OCI-M2 (cell line): ENCODE data around the gene FAM20C.
"Not testable (repeated sequence)": the region's sequence is repeated elsewhere in the genome, so short reads cannot be mapped to it uniquely, and the experiment has no call there.

Source experiments
- DNase-seq: peaks from one replicate; lab custom pipeline; 2025; ENCODE audit not compliant: unreplicated experiment; lab: John Stamatoyannopoulos, UW

The FAM20C gene

DNA sequence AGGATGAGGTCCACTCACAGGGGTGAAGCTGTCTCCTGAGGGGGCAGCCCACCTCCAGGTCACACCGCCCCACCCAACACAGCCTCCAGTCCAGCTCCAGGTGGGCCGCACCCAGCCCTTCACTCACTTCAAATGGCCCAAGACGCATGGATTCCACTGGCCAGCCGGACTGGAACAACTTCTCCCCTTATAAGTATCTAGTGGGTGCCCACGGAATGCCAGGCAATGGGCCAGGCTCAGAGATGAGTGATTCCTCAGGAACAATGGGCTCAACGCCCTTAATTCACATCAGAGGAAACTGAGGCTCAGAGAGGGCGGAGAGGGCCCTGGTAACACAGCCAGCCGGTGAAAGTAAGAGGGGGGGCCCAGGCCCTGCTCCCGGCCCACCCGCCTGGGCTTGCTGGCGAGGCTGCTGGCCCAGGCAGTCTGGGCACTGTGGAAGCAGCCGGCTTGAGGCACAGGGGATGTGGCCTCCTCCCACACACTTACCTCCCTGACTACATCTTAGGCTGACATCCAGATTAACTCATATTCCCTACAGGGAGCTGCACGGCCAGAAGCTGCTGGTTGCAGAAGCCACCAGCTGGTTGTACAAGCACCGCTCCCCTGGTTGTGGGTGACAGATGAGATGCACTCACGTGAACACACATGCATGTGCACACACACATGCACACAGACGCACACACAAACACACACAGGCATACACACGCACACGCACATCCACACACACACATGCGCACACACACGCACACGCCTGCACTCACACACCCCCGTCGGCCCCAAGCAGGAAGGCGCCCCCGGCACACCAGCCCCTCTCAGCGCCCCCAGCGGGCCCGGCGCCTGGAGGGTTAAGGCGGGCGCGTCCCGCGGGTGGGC lies 1.0 kb upstream of the FAM20C start:
- no peak for DNase-seq

DNA sequence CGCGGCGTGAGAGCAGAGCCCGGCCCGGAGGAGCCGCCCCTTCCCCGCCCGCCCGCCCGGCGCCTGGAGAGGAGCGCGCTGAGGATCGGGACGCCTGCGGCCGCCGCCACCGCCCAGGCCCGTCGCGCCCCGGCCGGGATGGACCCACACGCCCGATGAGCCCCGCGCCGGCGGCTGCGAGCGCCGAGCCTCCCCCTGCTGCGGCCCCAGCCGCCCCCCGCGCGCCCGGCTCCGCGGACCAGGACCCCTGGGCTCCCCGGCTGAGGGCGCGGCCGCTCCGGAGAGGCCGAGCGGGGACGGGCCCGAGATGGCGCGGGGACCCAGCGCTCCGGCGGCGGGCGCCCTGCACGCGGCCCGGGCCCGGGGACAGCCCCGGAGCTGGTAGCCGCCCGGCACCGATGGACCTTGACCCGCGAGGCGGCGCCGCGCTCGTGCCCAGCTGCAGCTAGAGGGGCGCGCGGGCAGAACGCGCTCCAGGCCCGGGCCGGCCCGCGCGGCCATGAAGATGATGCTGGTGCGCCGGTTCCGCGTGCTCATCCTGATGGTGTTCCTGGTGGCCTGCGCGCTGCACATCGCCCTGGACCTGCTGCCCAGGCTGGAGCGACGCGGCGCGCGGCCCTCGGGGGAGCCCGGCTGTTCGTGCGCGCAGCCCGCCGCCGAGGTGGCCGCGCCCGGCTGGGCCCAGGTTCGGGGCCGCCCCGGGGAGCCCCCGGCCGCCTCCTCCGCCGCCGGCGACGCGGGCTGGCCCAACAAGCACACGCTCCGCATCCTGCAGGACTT lies 520 bp downstream of the FAM20C start:
- no peak for DNase-seq

DNA sequence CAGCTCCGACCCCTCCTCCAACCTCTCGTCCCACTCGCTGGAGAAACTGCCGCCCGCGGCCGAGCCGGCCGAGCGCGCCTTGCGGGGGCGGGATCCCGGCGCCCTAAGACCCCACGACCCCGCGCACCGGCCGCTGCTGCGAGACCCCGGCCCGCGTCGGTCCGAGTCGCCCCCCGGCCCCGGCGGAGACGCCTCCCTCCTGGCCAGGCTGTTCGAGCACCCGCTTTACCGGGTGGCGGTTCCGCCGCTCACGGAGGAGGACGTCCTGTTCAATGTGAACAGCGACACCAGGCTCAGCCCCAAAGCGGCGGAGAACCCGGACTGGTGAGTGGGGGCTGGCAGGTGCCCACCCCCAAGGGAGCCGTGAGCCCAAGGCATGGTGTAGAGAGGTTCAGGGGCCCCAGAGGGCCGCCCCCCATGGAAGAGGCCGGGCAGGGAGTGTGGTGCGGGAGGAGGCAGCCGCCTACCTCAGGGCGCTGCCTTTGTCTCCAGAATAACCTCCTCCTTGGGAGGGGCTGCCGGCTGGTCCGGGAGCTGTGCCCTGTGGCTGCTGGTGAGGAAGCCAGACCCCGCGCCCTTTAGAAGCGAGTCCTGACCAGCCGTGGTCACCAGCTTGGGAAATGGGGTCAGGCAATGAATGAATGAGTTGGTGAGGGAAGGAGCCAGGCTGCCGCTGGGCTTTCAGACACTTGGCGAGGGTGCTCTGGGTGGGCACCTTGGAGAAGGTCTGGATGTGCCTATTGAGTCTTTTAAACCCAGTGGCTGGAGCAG lies 1.3 kb downstream of the FAM20C start:
- no peak for DNase-seq

DNA sequence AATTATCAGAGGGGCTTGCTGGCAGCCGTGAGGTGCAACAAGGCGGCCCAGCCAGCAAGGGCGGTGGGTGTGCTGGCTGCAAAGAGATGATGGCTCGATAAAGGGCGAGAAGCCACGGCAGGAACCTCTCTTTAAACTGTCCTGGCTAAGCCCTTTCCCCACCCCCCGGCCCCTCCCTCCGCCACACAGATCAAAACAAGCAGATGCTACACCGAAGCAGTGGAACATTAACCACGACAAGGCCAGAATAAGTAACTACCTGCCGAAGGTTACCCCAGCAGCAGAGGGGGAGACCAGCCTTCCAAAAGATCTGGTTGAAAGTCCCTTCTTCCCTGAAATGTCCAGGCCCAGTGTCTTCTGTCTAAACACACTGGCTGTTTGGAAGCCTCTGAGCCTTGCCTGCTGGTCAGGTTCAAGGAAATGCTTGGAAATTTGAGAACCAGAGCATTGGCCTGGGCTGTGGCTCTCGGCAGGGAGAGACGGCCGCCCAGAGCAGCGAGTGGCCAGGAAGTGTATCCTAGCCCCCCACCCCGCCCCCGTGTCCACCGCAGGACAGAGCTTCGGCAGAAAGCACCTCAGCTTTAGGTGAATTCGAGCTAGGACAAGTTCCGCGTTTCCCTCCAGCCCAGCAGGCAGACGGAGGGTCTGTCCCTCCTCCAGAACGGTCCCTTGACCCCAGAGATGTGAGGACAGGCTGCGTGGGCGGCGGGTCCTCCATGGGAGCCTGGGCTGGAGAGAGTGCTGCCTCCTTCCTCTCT lies 2.1 kb downstream of the FAM20C start:
- DNase-seq = no peak

DNA sequence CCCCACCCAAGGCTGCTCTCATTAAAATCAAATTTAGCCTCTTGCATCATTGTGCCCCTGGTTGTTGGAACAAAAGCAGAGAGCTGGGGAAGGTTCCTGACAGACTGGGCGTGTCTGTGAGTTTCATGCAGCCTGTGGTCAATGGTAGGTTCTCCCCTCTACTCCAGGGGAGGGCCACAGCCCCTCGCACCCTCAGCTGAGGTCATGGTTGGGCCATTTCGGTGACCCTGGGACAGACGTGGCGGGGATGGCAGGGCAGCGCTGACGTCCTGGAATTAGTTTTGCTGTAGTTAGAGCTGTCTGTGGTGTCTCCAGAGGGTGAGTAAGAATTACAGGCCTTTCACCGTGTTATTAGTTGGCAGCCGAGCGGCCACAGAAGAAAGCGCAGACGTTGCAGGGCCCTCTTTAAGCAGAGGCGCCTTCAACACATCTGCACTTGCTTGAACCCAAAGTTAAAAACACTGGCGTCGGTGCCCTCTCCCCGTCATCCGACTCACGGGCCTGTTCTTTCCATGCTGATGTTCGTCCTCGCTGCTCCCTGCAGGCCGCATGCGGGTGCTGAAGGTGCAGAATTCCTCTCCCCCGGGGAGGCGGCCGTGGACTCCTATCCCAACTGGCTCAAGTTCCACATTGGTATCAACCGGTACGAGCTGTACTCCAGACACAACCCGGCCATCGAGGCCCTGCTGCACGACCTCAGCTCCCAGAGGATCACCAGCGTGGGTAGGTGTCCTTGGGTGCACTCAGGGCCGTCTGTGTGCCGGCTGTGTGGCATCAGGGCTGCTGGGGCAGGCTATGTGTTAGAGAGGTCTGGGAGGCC lies 2.8 kb downstream of the FAM20C start:
- DNase-seq = no peak

DNA sequence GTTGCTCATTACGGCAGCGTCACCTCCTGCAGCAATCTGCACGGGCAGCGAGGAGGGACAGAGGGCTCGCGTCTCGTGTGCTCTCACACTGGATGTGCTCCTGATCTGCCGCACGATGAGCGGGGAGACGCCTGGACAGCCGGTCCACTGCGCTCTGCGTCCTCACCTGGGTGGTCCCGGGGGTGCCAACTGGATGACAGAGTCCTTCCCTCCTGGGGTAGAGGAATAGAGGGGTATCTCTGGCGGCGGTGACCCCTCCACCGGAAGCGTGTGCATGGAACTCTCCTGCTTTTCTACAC lies 3.4 kb downstream of the FAM20C start:
- no peak for DNase-seq

DNA sequence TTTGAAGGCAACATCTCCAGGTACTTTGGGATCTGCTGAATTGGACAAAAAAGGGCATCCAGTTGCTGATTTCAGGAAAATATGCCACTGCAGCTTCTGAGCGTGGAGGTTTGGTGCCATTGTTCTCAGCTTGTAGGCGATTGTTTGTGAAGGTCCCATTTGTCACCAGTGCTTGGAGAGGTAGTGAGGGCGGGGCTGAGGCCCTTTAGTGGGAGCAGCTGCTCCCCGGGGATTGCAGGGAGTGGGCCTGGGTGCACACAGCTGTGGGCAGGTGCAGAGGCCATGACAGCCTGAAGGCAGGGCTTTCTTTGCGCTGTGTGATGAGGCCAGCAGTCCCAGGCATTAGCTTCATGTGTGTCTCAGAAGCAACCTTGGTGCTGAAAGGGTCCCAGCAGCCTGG lies 3.9 kb downstream of the FAM20C start:
- no peak for DNase-seq

DNA sequence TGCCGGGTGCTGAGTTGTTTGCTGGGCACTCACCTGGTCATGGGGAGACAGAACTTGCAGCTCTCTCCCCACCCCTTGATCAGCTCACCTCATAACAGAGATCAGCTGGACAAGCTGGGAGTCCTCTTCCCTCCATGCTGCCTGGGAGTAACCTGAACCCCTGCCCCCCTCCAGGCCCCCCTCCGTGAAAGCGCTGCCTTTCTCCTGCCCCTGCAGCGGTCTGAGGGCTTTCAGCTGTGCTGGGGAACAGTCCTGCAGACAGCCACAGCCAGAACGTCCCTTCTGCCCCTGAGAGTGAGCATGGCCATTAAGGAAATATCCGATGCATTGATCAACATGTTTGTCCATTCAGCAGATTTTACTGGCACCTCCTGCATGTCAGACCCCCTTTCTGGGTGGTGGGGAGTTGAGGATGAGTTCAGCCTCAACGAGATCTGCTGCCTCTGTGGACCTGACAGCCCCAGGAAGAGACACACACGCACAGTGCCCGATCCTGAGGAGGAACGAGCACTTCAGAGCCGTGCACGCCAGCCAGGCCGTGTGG lies 4.5 kb downstream of the FAM20C start:
- no peak for DNase-seq

DNA sequence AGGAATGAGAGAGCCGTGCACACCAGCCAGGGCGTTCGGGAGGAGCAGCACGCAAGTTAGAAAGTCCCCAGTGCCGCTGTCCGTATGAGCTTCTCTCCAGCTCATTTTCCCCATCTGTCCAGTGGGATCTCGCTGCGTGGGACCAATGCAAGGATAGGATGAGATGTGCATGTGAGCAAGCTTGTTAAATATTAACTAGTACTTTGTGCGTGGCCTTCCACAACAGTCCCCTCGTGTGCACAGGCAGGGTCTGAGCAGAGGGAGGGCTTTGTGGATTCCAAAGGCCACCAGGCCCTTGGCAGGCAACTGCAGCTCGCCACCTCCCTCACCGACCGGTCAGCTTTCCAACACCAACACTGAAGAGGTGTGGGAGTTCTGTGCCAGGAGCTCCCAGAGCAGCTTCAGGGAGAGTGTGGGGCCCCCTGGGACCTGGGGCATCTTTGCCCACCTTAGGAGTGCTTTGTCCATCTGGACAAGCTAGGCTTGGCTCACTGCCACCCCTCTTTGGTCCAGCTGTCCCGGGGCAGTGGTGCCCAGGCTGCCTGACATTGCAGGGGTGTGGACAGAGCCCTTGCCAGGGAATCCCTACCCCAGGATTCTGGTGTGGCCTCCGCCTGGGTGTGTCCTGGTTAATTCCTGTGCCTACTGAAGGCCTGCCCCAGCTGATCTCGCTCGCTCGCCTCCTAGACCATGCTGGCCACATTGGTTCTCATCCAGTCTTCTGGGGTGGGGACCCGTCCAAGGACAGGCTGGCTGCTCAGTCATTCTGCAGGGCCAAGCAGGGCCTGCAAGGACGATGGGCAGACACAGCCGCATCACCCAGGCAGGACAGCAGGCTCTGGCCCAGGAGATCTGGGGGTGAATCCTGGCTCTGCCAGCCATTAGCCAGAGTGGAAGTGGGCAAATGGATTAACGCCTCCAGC lies 5.3 kb downstream of the FAM20C start:
- DNase-seq = no peak

DNA sequence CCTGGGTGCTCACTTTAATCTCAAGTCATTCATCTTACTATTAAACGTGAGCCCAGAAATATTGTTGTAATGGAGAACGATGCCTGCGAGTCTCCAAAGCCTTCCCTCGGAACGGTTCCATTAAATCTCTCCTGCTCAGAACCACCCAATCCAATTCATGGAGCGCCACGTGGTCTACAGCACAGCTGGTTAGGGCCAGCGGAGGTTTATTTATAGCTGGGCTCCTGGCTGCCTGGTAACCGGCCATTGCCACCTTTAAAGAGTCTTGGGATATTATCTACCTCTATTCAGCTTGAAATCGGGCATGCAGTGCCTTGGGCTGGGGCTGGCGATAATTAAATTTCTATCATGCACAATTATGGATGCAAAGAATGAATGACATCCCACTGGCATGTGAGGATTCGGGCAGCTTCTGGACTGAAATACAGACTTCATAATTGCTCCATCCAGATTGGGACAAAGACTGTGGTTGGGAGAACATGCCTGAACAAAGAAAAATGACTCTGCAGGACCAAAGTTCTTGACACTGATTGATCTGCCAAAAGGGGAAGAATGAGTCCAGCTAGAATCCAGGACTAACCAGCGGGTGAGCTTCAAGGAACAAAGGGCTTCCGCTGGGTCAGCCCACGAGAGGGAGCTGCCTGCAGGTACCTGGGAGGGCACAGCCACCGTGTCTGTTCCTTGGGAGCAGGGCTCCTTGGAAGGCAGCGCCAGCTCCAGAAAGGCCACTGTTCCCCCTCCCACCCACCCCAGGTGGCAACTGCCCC lies 7.3 kb downstream of the FAM20C start:
- no peak for DNase-seq

DNA sequence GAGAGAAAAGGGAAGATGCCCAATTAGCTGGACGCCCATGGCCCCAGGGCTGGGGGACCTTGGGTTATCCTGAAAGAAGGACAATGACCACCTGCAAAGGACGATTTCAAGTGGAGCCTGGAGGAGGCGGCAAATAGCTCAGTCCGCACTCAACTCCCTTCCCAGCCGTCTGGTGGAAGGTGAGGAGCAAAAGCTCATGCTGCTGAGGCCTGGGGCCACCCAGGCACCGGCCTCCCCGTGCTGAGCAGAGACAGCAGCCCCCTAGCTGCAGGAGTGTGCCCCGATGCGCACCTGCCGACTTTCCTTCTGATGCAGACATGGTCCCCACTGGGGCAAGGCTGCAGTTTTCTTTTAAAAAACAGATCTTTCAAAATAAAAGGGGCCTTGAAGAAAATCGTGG lies 7.9 kb downstream of the FAM20C start:
- no peak for DNase-seq

DNA sequence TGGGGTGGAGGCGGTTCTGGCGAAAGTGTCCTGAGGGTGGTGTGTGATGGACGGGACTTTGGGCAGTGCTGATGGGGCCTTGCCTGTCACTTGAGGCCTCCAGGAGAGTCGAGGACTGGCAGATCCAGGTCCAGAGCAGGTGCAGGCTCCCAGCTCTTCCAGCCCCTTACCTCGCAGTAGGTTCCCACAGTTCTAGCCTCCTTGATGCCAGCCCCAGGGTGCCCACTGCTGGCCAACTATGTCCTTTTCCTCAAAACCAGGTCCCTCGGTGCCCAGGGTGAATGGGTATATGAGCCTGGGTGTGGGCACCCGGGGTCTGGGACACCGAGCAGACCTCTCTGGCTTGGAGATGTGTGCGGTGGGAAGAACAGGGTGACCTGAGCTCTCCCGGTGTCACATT lies 8.3 kb downstream of the FAM20C start:
- DNase-seq = no peak

DNA sequence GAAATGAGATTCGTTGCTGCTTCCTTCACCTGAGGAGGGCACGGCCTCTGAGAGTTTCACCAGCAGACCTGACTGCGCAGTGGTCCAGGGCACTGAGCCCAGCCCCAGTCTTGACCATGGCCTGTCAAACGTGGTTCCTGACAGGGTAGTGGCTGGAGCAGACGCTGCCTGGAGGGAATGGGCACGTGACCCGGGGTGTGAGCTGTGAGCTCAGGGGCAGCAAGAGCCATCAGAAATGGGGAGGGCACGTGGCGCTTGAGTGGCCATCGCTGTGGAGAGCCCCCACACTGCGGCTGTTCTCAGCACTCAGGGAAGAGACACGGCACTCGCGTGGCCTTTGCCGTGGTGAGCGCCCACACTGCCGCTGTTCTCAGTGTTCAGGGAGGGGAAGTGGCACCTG lies 12.0 kb downstream of the FAM20C start:
- DNase-seq = no peak

DNA sequence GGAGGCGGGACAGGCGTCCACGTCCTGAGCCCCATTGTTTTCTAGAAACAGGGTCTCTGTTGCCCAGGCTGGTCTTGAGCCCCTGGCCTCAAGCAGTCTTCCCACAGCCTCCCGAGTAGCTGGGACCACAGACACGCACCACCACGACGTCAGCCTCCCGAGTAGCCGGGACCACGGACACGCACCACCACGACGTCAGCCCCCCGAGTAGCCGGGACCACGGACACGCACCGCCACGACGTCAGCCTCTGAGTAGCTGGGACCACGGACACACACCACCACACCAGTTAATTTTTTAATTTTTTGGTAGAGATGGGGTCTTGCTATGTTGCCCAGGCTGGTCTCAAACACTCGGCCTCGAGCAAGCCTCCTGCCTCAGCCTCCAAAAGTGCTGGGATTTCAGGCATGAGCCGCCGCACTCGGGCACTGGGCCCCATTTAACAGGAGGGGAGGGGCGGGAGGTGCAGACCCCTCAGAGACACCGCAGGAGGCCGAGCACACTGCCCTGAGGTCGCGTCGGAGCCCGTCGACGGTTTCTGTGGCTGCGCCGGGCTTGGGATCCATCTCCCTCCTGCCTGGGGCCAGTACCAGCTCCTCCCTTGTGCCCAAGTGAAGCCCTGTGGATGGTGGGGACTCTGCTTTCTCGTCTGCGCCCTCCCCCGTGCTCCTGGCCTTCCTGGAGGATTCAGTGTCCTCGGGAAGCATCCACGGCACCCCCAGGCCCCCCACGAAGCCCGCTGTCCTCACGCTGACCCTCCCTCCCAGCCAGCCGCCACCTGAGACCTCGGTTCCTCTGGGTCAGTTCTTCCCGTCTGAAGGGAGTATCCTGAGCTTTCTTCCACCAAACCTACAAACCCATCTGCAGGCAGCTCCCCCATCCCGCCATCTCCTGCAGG lies 13.0 kb downstream of the FAM20C start:
- DNase-seq = no peak

DNA sequence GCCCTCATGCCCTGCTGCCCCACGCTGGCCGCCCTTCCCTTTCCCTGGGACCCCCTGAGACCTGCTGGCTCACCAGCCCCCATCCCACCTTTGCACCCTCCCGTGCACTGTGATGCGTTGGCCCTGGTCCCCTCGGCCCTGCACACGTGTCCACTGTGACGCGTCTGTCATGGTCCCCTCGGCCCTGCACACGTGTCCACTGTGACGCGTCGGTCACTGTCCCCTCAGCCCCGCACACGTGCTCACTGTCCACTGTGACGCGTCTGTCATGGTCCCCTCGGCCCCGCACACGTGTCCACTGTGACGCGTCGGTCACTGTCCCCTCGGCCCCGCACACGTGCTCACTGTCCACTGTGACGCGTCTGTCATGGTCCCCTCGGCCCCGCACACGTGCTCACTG lies 14.0 kb downstream of the FAM20C start:
- not testable (repeated sequence) for DNase-seq

DNA sequence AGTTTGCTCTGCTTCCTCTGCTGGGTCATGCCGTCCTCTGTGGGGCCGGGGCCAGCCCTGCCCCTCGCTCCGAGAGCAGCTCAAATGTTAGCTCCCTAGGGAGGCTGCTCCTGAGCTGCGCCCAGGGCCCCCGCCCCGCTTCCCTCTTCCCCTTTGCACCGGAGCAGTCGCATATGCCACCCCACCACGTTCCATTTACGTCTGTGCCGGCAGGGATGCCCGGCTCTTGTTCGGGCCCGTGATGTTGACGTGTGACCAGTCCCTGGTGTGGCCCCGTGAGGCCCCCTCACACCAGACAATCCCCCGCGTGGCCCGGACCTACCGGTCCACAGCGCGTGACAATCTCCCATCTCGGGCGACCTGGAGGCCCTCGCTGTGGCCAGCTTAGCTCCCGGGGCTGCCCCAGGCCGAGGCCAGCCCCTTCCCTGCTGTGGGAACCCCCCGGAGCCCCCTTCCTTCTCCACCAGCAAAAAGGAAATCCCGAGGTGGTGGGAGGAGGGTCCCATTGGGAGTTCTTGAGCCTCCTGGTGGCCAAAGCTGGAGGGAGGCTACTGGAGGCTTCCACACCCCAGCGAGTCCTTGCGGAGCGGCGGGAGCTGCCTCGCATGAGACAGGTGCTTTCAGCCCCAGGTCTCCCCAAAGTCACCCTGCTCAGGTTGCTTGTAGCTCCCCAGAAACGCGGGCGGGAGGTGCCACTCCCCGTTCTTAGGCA lies 15.2 kb downstream of the FAM20C start:
- no peak for DNase-seq
